ENCODE measurements around the gene NTM.

The NTM gene

GRCh38 chr11:131833366-131833765 lies 463.0 kb downstream of the NTM start:
- Histone ChIP-seq H2AFZ (ENCODE audit: low read depth, low read length) (no peak overlapping the region), H3K9ac (ENCODE audit: low read length) (no peak overlapping the region), H3K4ac (ENCODE audit: low read depth in 1 of 2, low read length in 2 of 2) (no peak overlapping the region), H3K18ac (ENCODE audit: low read depth in 1 of 2, low read length in 2 of 2) (no peak overlapping the region), H4K8ac (ENCODE audit: low read length) (no peak overlapping the region), H4K91ac (ENCODE audit: low read length) (no peak overlapping the region), H3K79me1 (replicated peaks; ENCODE audit: low read length, poor library complexity, severe bottlenecking) (no peaks in the 10 kb centered on the region), H3K14ac (ENCODE audit: low read length in 2 of 2) (no peak overlapping the region), H3K4me3 (ENCODE audit: insufficient read depth in 1 of 2, low read depth in 1 of 2, low read length in 2 of 2) (no peak overlapping the region), H3K27me3 (ENCODE audit: control insufficient read depth in 1 of 2, insufficient read depth in 1 of 2, low read length in 2 of 2) (peaks cover 0 to 12% of the 10 kb centered on the region in 2 experiments), H3K23ac (ENCODE audit: low read length in 2 of 2) (no peak overlapping the region), H3K9me3 (ENCODE audit: control insufficient read depth, low read length) (no peaks in the 10 kb centered on the region), H2BK120ac (ENCODE audit: low read depth, low read length) (no peak overlapping the region), H2AK5ac (ENCODE audit: low read length, severe bottlenecking) (no peak overlapping the region), H2BK12ac (ENCODE audit: low read length in 2 of 2) (no peak overlapping the region), H2BK15ac (ENCODE audit: low read depth, poor library complexity, severe bottlenecking) (no peak overlapping the region), H3K4me2 (ENCODE audit: low read length, poor library complexity, severe bottlenecking) (no peak overlapping the region), H3K27ac (ENCODE audit: low read length, poor library complexity, severe bottlenecking) (no peak overlapping the region), H2BK5ac (ENCODE audit: low read depth, low read length, poor library complexity, severe bottlenecking) (no peak overlapping the region), H3K36me3 (ENCODE audit: control insufficient read depth in 1 of 2, insufficient read depth in 2 of 2, low read depth in 1 of 2, low read length in 2 of 2) (no peaks in the 10 kb centered on the region), H3K4me1 (ENCODE audit: control insufficient read depth, insufficient read depth, low read depth, low read length) (no peaks in the 10 kb centered on the region)
- 73% methylated on average over 2 of the region's 2 CpGs for WGBS
- no peak for DNase-seq

- Histone ChIP-seq H3K27me3 (ENCODE audit: control insufficient read depth in 1 of 2, insufficient read depth in 1 of 2, low read length in 2 of 2) (peaks cover 0 to 13% of the 10 kb centered on the region in 2 experiments), H3K36me3 (ENCODE audit: control insufficient read depth in 1 of 2, insufficient read depth in 2 of 2, low read depth in 1 of 2, low read length in 2 of 2) (no peaks in the 10 kb centered on the region), H3K4me2 (ENCODE audit: low read length, poor library complexity, severe bottlenecking) (no peak overlapping the region), H2AK5ac (ENCODE audit: low read length, severe bottlenecking) (no peak overlapping the region), H3K79me1 (replicated peaks; ENCODE audit: low read length, poor library complexity, severe bottlenecking) (no peaks in the 10 kb centered on the region), H3K14ac (ENCODE audit: low read length in 2 of 2) (no peak overlapping the region), H3K9ac (ENCODE audit: low read length) (no peak overlapping the region), H3K23ac (ENCODE audit: low read length in 2 of 2) (no peak overlapping the region), H3K9me3 (ENCODE audit: control insufficient read depth, low read length) (no peaks in the 10 kb centered on the region), H3K18ac (ENCODE audit: low read depth in 1 of 2, low read length in 2 of 2) (no peak overlapping the region), H3K4ac (ENCODE audit: low read depth in 1 of 2, low read length in 2 of 2) (no peak overlapping the region), H4K91ac (ENCODE audit: low read length) (no peak overlapping the region), H3K4me3 (ENCODE audit: insufficient read depth in 1 of 2, low read depth in 1 of 2, low read length in 2 of 2) (no peak overlapping the region), H4K8ac (ENCODE audit: low read length) (no peak overlapping the region), H2BK15ac (ENCODE audit: low read depth, poor library complexity, severe bottlenecking) (no peak overlapping the region), H2AFZ (ENCODE audit: low read depth, low read length) (no peak overlapping the region), H2BK120ac (ENCODE audit: low read depth, low read length) (no peak overlapping the region), H2BK12ac (ENCODE audit: low read length in 2 of 2) (no peak overlapping the region), H2BK5ac (ENCODE audit: low read depth, low read length, poor library complexity, severe bottlenecking) (no peak overlapping the region), H3K27ac (ENCODE audit: low read length, poor library complexity, severe bottlenecking) (no peak overlapping the region), H3K4me1 (ENCODE audit: control insufficient read depth, insufficient read depth, low read depth, low read length) (no peaks in the 10 kb centered on the region)
- no peak for DNase-seq
- 92% methylated on average over 9 of the region's 14 CpGs for WGBS
These were observed 467.1 kb downstream of the NTM start for GRCh38 chr11:131837562-131837961.

GRCh38 chr11:131838016-131838415 lies 467.6 kb downstream of the NTM start:
- Histone ChIP-seq H3K23ac (ENCODE audit: low read length in 2 of 2) (no peak overlapping the region), H4K8ac (ENCODE audit: low read length) (no peak overlapping the region), H3K79me1 (replicated peaks; ENCODE audit: low read length, poor library complexity, severe bottlenecking) (no peaks in the 10 kb centered on the region), H3K4me2 (ENCODE audit: low read length, poor library complexity, severe bottlenecking) (no peak overlapping the region), H4K91ac (ENCODE audit: low read length) (no peak overlapping the region), H3K27me3 (ENCODE audit: control insufficient read depth in 1 of 2, insufficient read depth in 1 of 2, low read length in 2 of 2) (peaks cover 0 to 13% of the 10 kb centered on the region in 2 experiments), H3K9ac (ENCODE audit: low read length) (no peak overlapping the region), H2BK5ac (ENCODE audit: low read depth, low read length, poor library complexity, severe bottlenecking) (no peak overlapping the region), H3K14ac (ENCODE audit: low read length in 2 of 2) (no peak overlapping the region), H3K36me3 (ENCODE audit: control insufficient read depth in 1 of 2, insufficient read depth in 2 of 2, low read depth in 1 of 2, low read length in 2 of 2) (no peaks in the 10 kb centered on the region), H3K4me3 (ENCODE audit: insufficient read depth in 1 of 2, low read depth in 1 of 2, low read length in 2 of 2) (no peak overlapping the region), H2AK5ac (ENCODE audit: low read length, severe bottlenecking) (no peak overlapping the region), H2AFZ (ENCODE audit: low read depth, low read length) (no peak overlapping the region), H3K4ac (ENCODE audit: low read depth in 1 of 2, low read length in 2 of 2) (no peak overlapping the region), H3K18ac (ENCODE audit: low read depth in 1 of 2, low read length in 2 of 2) (no peak overlapping the region), H2BK12ac (ENCODE audit: low read length in 2 of 2) (no peak overlapping the region), H3K27ac (ENCODE audit: low read length, poor library complexity, severe bottlenecking) (no peak overlapping the region), H2BK15ac (ENCODE audit: low read depth, poor library complexity, severe bottlenecking) (no peak overlapping the region), H2BK120ac (ENCODE audit: low read depth, low read length) (no peak overlapping the region), H3K9me3 (ENCODE audit: control insufficient read depth, low read length) (no peaks in the 10 kb centered on the region), H3K4me1 (ENCODE audit: control insufficient read depth, insufficient read depth, low read depth, low read length) (no peaks in the 10 kb centered on the region)
- 91% methylated on average over 12 of the region's 12 CpGs for WGBS
- no peak for DNase-seq

GRCh38 chr11:131839326-131839725 lies 468.9 kb downstream of the NTM start:
- no peaks in the 10 kb centered on the region for H3K36me3 ChIP-seq (ENCODE audit: control insufficient read depth in 1 of 2, insufficient read depth in 2 of 2, low read depth in 1 of 2, low read length in 2 of 2)
- no peak overlapping the region for H3K9ac ChIP-seq (ENCODE audit: low read length)
- H2BK120ac ChIP-seq (ENCODE audit: low read depth, low read length), result no peak overlapping the region
- H4K8ac ChIP-seq (ENCODE audit: low read length), result no peak overlapping the region
- no peak overlapping the region for H3K4me2 ChIP-seq (ENCODE audit: low read length, poor library complexity, severe bottlenecking)
- no peaks in the 10 kb centered on the region for H3K4me1 ChIP-seq (ENCODE audit: control insufficient read depth, insufficient read depth, low read depth, low read length)
- H2BK15ac ChIP-seq (ENCODE audit: low read depth, poor library complexity, severe bottlenecking), result no peak overlapping the region
- H2AK5ac ChIP-seq (ENCODE audit: low read length, severe bottlenecking), result no peak overlapping the region
- H3K79me1 ChIP-seq (replicated peaks; ENCODE audit: low read length, poor library complexity, severe bottlenecking), result no peaks in the 10 kb centered on the region
- H3K27ac ChIP-seq (ENCODE audit: low read length, poor library complexity, severe bottlenecking), result no peak overlapping the region
- H2BK5ac ChIP-seq (ENCODE audit: low read depth, low read length, poor library complexity, severe bottlenecking), result no peak overlapping the region
- H3K27me3 ChIP-seq (ENCODE audit: control insufficient read depth in 1 of 2, insufficient read depth in 1 of 2, low read length in 2 of 2), result peaks cover 0 to 3% of the 10 kb centered on the region in 2 experiments
- H3K23ac ChIP-seq (ENCODE audit: low read length in 2 of 2), result no peak overlapping the region
- no peak overlapping the region for H3K4me3 ChIP-seq (ENCODE audit: insufficient read depth in 1 of 2, low read depth in 1 of 2, low read length in 2 of 2)
- no peak overlapping the region for H4K91ac ChIP-seq (ENCODE audit: low read length)
- no peak overlapping the region for H3K4ac ChIP-seq (ENCODE audit: low read depth in 1 of 2, low read length in 2 of 2)
- H3K9me3 ChIP-seq (ENCODE audit: control insufficient read depth, low read length), result no peaks in the 10 kb centered on the region
- H2AFZ ChIP-seq (ENCODE audit: low read depth, low read length), result no peak overlapping the region
- no peak overlapping the region for H2BK12ac ChIP-seq (ENCODE audit: low read length in 2 of 2)
- no peak for DNase-seq
- no peak overlapping the region for H3K14ac ChIP-seq (ENCODE audit: low read length in 2 of 2)
- 82% methylated on average over 2 of the region's 2 CpGs for WGBS
- no peak overlapping the region for H3K18ac ChIP-seq (ENCODE audit: low read depth in 1 of 2, low read length in 2 of 2)

Measured in mesenchymal stem cell (in vitro differentiated cells and primary cell).